ENCODE results near the gene GORAB.

- TF ChIP-seq POLR2A (IDR thresholded peaks at IDR 0.05) (no peak), POLR2AphosphoS5 (IDR thresholded peaks at IDR 0.05) (no peak)
- TF ChIP-seq, protein P1, sequence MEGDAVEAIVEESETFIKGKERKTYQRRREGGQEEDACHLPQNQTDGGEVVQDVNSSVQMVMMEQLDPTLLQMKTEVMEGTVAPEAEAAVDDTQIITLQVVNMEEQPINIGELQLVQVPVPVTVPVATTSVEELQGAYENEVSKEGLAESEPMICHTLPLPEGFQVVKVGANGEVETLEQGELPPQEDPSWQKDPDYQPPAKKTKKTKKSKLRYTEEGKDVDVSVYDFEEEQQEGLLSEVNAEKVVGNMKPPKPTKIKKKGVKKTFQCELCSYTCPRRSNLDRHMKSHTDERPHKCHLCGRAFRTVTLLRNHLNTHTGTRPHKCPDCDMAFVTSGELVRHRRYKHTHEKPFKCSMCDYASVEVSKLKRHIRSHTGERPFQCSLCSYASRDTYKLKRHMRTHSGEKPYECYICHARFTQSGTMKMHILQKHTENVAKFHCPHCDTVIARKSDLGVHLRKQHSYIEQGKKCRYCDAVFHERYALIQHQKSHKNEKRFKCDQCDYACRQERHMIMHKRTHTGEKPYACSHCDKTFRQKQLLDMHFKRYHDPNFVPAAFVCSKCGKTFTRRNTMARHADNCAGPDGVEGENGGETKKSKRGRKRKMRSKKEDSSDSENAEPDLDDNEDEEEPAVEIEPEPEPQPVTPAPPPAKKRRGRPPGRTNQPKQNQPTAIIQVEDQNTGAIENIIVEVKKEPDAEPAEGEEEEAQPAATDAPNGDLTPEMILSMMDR (IDR thresholded peaks at IDR 0.05 in 8 of 11, conservative IDR thresholded peaks at IDR 0.05 in 3 of 11): no peak
These were observed 13.7 kb upstream of the GORAB start for GRCh38 chr1:170518185-170518834.
